Measurements from ENCODE around the gene RAB33B.
A peak's percentile ranks its signal among the peaks of the same experiment; 100 is the strongest.
"Not testable (repeated sequence)": the region's sequence is repeated elsewhere in the genome, so short reads cannot be mapped to it uniquely, and the experiment has no call there.

The RAB33B gene
- 18.1 to 37.4 reads per million in 2 experiments for total RNA-seq

DNA sequence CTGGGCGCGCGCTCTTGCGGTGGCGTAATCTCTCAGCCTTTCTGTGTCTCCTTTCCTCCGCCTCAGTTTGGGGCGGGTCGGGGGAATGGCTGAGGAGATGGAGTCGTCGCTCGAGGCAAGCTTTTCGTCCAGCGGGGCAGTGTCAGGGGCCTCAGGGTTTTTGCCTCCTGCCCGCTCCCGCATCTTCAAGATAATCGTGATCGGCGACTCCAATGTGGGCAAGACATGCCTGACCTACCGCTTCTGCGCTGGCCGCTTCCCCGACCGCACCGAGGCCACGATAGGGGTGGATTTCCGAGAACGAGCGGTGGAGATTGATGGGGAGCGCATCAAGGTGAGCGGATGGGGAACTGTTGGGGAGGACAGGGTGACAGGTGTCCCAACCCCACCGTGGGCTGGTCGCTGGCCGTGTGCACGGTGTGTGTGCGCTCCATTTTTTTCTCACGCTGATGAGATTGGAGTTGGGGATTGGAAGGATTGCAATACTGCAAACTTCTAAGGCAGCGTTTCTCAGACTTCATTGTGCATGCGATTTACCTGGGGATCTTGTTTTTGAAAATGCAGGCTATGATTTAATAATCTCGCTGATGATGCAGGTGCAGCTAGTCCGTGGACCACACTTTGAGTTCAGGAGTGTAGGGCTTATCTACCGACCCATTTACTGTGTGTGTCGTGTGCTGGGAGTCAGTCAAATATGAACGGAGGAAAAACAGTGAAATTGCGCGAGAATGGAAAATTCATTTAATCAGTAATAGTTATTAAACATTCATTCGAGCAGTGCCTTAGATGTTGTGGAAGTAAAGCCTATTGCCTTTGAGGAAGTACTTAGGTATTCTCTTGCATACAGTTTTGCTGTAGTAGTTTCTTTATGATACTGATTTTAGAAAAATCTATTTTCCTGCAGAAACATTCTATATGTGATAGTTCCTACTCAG, at the start of gene RAB33B:
TSS of gene RAB33B (plus strand) at position 11 of the 935 bp plus-strand sequence. CDS start at position 86, 75 bp downstream.
- DNase-seq (ENCODE audit: low read depth), result no peak

- no peak for DNase-seq (ENCODE audit: low read depth)
Measured at GRCh38 chr4:139410312-139410711, 43.6 kb upstream of the RAB33B start.

- DNase-seq (ENCODE audit: low read depth), result not testable (repeated sequence)
Measured at GRCh38 chr4:139414671-139415210, 39.2 kb upstream of the RAB33B start.

DNA sequence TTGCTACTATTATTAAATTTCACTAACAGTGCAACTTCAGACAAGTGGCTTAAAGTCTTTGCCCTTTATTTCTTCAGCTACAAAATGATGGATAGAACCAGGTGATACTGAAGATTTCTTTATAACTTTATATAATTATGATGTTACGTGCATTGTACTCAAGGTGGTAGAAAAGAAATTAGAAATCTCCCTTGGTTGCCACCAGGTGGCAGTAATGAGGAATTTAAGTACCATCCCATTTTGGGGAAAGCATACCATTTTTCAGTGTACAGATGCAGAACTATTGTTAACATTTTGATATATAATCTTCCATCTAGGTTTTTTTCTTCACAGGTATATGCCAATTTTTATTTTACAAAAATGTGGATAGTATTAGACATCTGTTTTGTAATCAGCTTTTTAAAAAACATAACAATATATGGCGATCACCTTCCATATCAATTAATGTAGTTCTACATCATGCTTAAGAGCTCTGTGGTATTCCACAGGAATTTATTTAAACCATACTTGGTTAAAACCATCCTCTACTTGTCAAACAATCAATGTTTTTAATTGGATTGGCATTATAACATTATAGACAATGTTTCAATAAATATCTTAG, 37.7 kb upstream of the RAB33B start:
- DNase-seq (ENCODE audit: low read depth), result no peak

- no peak for DNase-seq (ENCODE audit: low read depth)
Measured at GRCh38 chr4:139419388-139419914, 34.5 kb upstream of the RAB33B start.

DNA sequence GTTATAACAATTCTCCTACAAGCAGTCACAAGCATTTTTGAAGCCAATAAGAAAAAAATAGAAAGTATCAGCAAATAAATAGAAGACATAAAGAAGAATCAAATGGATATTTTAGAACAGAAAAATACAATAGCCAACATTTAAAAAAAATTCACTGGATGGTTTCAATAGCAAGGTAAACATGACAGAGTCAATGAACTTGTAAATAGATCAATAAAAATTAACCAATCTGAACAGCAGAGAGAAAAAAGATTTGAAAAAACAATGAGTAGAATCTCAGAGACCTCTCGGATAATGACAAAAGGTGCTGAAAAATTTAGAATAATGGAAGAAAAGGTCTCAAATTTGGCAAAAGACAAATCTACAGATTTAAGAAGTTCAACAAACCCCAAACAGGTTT, 33.3 kb upstream of the RAB33B start:
- DNase-seq (ENCODE audit: low read depth), result no peak

GRCh38 chr4:139436122-139436521, 17.8 kb upstream of the RAB33B start:
- no peak for DNase-seq (ENCODE audit: low read depth)

DNA sequence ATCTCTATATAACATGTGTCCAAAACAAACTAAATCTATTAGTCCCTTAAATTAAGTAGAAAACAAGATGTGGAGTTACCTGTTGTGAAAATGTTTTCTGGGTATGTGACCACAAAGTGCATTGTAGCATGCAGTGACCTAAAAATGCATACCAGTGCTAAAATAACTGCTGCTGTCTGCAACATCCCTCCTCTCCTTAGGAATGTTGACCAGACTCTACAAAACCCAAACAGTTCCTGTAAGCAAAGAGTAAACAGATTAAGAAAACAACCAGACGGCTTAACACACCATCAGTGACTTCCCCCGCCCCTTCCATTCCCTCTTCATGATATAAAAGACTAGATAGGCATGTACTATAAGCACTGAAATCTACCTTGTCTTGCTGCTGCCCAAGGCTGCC, 15.8 kb upstream of the RAB33B start:
- DNase-seq (ENCODE audit: low read depth), result no peak

- no peak for DNase-seq (ENCODE audit: low read depth)
Measured at GRCh38 chr4:139441029-139441428, 12.9 kb upstream of the RAB33B start.

DNA sequence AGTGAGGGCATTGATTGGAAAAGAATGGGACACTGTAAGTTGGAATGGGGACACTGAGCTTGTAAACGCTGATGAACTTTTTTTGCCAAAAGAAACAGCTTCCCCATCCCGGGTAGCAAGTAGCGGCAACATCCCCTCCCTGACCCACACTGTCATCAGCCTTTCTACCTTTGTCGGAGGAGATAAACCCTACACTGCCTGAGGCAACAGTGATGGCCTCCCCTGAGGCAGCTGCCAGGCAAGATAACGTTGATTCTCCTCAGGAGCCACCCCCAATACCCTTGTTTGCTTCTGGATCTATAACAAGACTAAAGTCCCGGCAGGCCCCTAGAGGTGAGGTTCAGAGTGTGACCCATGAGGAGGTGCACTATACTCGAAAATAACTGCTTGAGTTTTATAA, 10.3 kb upstream of the RAB33B start:
- DNase-seq (ENCODE audit: low read depth), result no peak

- DNase-seq (ENCODE audit: low read depth), result not testable (repeated sequence)
Measured at GRCh38 chr4:139444881-139445280, 9.0 kb upstream of the RAB33B start.

- not testable (repeated sequence) for DNase-seq (ENCODE audit: low read depth)
Measured at GRCh38 chr4:139447078-139447477, 6.8 kb upstream of the RAB33B start.

GRCh38 chr4:139450586-139450985, 3.3 kb upstream of the RAB33B start:
- DNase-seq (ENCODE audit: low read depth), result no peak

DNA sequence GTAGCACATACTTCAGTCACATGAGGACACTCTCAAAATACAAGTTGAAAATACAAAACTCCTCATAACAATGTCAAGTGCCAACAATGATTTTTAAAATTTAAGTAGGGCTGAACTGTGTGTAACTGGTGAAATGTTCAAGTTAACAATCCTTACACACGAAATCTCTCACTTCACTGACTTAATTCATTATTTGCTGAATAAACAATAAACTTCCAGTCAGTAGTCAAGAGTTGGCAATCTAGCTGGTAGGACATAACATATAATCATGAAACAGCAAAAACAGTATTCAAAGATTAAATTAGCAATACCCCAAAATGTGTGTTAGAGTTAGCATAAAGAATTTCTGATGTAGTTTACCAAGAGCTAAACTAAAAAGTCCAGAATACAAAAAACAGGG, 1.9 kb upstream of the RAB33B start:
- DNase-seq (ENCODE audit: low read depth), result no peak

- DNase-seq (ENCODE audit: low read depth), result peak; percentile 68
Measured at GRCh38 chr4:139453041-139453370, 915 bp upstream of the RAB33B start.

DNA sequence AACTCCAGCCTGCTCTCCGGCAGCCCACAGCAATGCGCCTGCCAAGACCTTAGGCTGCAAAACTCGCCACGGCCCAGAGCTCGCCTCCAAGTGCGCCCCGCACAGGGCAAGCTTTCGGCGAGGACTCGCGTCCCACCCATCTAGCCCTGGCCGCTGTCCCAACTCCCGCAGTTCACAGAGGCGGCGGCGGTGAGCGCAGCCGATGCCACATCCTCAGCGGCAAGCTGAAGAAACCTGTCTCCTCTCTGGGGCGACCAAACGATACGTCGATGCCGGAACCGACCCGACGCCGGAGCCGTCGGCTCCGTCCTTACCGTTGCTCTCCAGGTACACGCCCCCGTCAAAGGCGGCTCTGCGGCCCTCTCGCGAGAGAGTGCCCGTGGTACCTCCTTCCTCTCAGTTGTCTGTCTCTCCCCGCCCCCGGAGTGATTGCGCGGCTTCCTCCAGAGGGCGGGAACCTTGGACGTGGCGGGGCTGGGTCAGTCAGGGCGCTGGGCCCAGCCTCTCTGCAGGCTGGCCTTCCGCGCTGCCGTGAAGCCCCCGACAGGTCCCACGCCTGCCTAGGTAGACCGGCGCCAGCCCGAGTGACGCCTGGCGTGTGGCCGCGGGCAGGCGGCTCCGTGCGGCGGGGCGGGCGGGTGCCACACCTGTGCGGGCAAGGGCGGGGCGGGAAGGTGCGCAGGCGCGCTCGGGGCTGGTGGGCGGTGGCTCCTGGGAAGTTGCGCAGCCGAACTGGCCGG, 380 bp upstream of the RAB33B start:
- DNase-seq (ENCODE audit: low read depth), result peak; percentile 95

- no peak for DNase-seq (ENCODE audit: low read depth)
Measured at GRCh38 chr4:139455126-139455538, 1.2 kb downstream of the RAB33B start.

GRCh38 chr4:139457318-139457717, 3.4 kb downstream of the RAB33B start:
- no peak for DNase-seq (ENCODE audit: low read depth)

GRCh38 chr4:139458543-139458942, 4.6 kb downstream of the RAB33B start:
- DNase-seq (ENCODE audit: low read depth), result no peak

DNA sequence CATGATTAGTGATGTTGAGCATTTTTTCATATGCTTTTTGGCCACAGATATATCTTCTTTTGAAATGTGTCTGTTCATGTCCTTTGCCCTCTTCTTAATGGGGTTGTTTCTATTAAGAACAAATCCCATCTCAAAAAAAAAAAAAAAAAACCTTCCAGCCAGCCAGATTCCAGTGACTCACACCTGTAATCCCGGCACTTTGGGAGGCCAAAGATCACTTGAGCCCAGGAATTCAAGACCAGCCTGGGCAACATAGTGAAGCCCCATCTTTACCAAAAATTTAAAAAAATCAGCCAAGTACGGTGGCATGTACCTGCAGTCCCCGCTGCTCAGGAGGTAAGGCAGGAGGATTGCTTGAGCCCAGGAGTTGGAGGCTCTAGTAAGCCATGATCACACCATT, 5.1 kb downstream of the RAB33B start:
- no peak for DNase-seq (ENCODE audit: low read depth)

GRCh38 chr4:139460565-139460964, 6.6 kb downstream of the RAB33B start:
- no peak for DNase-seq (ENCODE audit: low read depth)

DNA sequence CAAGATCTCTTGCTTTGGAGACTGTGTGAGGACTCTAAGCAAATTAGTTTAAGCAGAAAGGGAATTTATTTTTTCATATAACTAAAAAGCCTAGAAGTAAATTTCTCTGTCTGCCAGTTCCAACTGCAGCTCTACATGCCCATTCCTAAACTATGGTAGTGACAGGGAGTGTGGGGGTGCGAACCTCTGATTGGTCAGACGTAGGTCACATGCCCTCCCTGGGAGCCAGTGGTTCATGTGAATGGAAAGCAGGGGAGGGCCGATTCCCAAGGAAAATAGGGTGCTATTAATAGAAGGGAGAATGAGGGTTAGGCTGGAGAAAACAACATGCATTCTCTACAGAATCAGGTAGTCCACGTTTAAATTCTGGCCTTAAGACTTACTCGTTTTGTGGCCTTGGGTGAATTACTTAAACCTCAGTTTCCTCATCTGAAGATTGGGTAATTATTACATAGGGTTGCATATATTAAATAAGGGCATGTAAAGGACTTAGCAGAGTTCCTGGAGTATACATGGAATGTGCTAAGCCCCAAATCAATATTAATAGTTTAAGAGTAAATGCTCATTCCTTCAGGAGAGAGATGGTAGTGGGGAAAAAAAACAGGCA, 7.2 kb downstream of the RAB33B start:
- DNase-seq (ENCODE audit: low read depth), result no peak
